Muscle layer of duodenum (tissue), 2 donors: Measurements from ENCODE around the gene MBL2.

Experiments
- H3K27ac ChIP-seq: one replicate; pipeline ENCODE4 v1.7.0; 2013; ENCODE audit warnings: mild to moderate bottlenecking, low read length
- H3K27me3 ChIP-seq: one replicate; pipeline ENCODE4 v1.7.0; 2013; ENCODE audit warnings: low read depth, mild to moderate bottlenecking, control low read depth, low read length
- H3K36me3 ChIP-seq, 2 donors: one replicate each; pipeline ENCODE4 v1.7.0; 2013; ENCODE audit warnings: low read length in 2 of 2, control low read depth in 1 of 2, mild to moderate bottlenecking in 1 of 2; ENCODE audit not compliant: insufficient read depth in 2 of 2, control insufficient read depth in 1 of 2
- H3K4me1 ChIP-seq, 2 donors: one replicate each; pipeline ENCODE4 v1.7.0; 2013; ENCODE audit warnings: low read length in 2 of 2, mild to moderate bottlenecking in 2 of 2, control low read depth in 1 of 2, moderate library complexity in 1 of 2; ENCODE audit not compliant: insufficient read depth in 2 of 2, control insufficient read depth in 1 of 2
- H3K4me3 ChIP-seq, 2 donors: one replicate each; pipeline ENCODE4 v1.7.0; 2013; ENCODE audit warnings: low read length in 2 of 2, low read depth in 1 of 2, mild to moderate bottlenecking in 1 of 2
- H3K9me3 ChIP-seq, 2 donors: one replicate each; pipeline ENCODE4 v1.7.0; 2013; ENCODE audit warnings: low read length in 2 of 2, control low read depth in 1 of 2, mild to moderate bottlenecking in 1 of 2; ENCODE audit not compliant: control insufficient read depth in 1 of 2
- donor health status: healthy.

Gene MBL2

GRCh38 chr10:52782554-52782953 is 10.0 kb upstream of the MBL2 start:
- H3K27me3 ChIP-seq = no peaks in the 10 kb centered on the region

GRCh38 chr10:52780391-52781155 is 8.0 kb upstream of the MBL2 start:
- no peak overlapping the region for H3K27ac ChIP-seq
- H3K27me3 ChIP-seq = no peaks in the 10 kb centered on the region
- H3K4me3 ChIP-seq = no peak overlapping the region
- peaks cover 0 to 4% of the 10 kb centered on the region in 2 donors for H3K9me3 ChIP-seq
- no peaks in the 10 kb centered on the region for H3K4me1 ChIP-seq
- no peaks in the 10 kb centered on the region for H3K36me3 ChIP-seq

More at GRCh38 chr10:52782554-52782953, 10.0 kb upstream of the MBL2 start:
- H3K36me3 ChIP-seq = no peaks in the 10 kb centered on the region
- H3K4me1 ChIP-seq = no peaks in the 10 kb centered on the region
- no peak overlapping the region for H3K27ac ChIP-seq
- H3K9me3 ChIP-seq = peaks cover 0 to 4% of the 10 kb centered on the region in 2 donors
- no peak overlapping the region for H3K4me3 ChIP-seq

- Histone ChIP-seq H3K27ac (no peak overlapping the region), H3K9me3 (peaks cover 0 to 4% of the 10 kb centered on the region in 2 donors), H3K4me1 (no peaks in the 10 kb centered on the region), H3K4me3 (no peak overlapping the region), H3K36me3 (no peaks in the 10 kb centered on the region), H3K27me3 (no peaks in the 10 kb centered on the region)
These were observed 7.2 kb upstream of the MBL2 start for GRCh38 chr10:52779541-52780390.

- no peak overlapping the region for H3K27ac ChIP-seq
- H3K4me3 ChIP-seq = no peak overlapping the region
- H3K27me3 ChIP-seq = no peaks in the 10 kb centered on the region
- H3K9me3 ChIP-seq = no peaks in the 10 kb centered on the region
- H3K36me3 ChIP-seq = no peaks in the 10 kb centered on the region
- H3K4me1 ChIP-seq = no peaks in the 10 kb centered on the region
These were observed 6.2 kb upstream of the MBL2 start for GRCh38 chr10:52778511-52779392.

- no peak overlapping the region for H3K27ac ChIP-seq
- H3K9me3 ChIP-seq = no peaks in the 10 kb centered on the region
- H3K36me3 ChIP-seq = no peaks in the 10 kb centered on the region
- H3K4me3 ChIP-seq = no peak overlapping the region
- H3K27me3 ChIP-seq = no peaks in the 10 kb centered on the region
- no peaks in the 10 kb centered on the region for H3K4me1 ChIP-seq
These were observed 4.8 kb upstream of the MBL2 start for GRCh38 chr10:52777414-52777813.

- H3K36me3 ChIP-seq = no peaks in the 10 kb centered on the region
- H3K27ac ChIP-seq = no peak overlapping the region
- H3K9me3 ChIP-seq = no peaks in the 10 kb centered on the region
- H3K4me1 ChIP-seq = no peaks in the 10 kb centered on the region
- no peak overlapping the region for H3K4me3 ChIP-seq
- no peaks in the 10 kb centered on the region for H3K27me3 ChIP-seq
These were observed 3.9 kb upstream of the MBL2 start for GRCh38 chr10:52776471-52776903.

GRCh38 chr10:52775132-52775647 is 2.6 kb upstream of the MBL2 start:
- no peak overlapping the region for H3K27ac ChIP-seq
- H3K36me3 ChIP-seq = no peaks in the 10 kb centered on the region
- H3K27me3 ChIP-seq = no peaks in the 10 kb centered on the region
- H3K9me3 ChIP-seq = no peaks in the 10 kb centered on the region
- H3K4me3 ChIP-seq = no peak overlapping the region
- no peaks in the 10 kb centered on the region for H3K4me1 ChIP-seq

- Histone ChIP-seq H3K4me1 (no peaks in the 10 kb centered on the region), H3K4me3 (no peak overlapping the region), H3K9me3 (no peaks in the 10 kb centered on the region), H3K36me3 (no peaks in the 10 kb centered on the region), H3K27me3 (no peaks in the 10 kb centered on the region), H3K27ac (no peak overlapping the region)
These were observed 2.1 kb upstream of the MBL2 start for GRCh38 chr10:52774600-52775106.

- no peaks in the 10 kb centered on the region for H3K9me3 ChIP-seq
- H3K27me3 ChIP-seq = no peaks in the 10 kb centered on the region
- H3K27ac ChIP-seq = no peak overlapping the region
- H3K4me3 ChIP-seq = no peak overlapping the region
- no peaks in the 10 kb centered on the region for H3K36me3 ChIP-seq
- no peaks in the 10 kb centered on the region for H3K4me1 ChIP-seq
These were observed 1.6 kb upstream of the MBL2 start for GRCh38 chr10:52774182-52774581.

GRCh38 chr10:52771534-52772445 is 794 bp downstream of the MBL2 start:
- Histone ChIP-seq H3K9me3 (no peaks in the 10 kb centered on the region), H3K4me1 (no peaks in the 10 kb centered on the region), H3K27ac (no peak overlapping the region), H3K4me3 (no peak overlapping the region), H3K36me3 (no peaks in the 10 kb centered on the region), H3K27me3 (no peaks in the 10 kb centered on the region)
